GM23338 (cell line): Measurements from ENCODE around the gene MAPKBP1.

Source experiments
- CREB1 ChIP-seq: fragments of 250-450 bp; sonication (Bioruptor Pico); IDR thresholded peaks from 2 replicates; pipeline ENCODE4 v1.5.0; 2020; ENCODE audit warnings: low read depth, mild to moderate bottlenecking, moderate library complexity
- CTCF ChIP-seq, 2 experiments: fragments of 200-600 bp in 1 of 2; sonication (generic) in 1 of 2; conservative IDR thresholded peaks; 2 replicates each; pipeline versions ENCODE4 v1.5.1 to v1.6.1; 2016 to 2017; ENCODE audit warnings: antibody characterized with exemption in 2 of 2, low read depth in 2 of 2, mild to moderate bottlenecking in 2 of 2, moderate library complexity in 1 of 2
- POLR2AphosphoS5 ChIP-seq: IDR thresholded peaks from 2 replicates; pipeline ENCODE4 v1.6.1; 2016; ENCODE audit warnings: antibody characterized with exemption, low read depth
- REST ChIP-seq: IDR thresholded peaks from one replicate; pipeline ENCODE4 v1.6.1; 2018; ENCODE audit warnings: antibody characterized with exemption; ENCODE audit not compliant: unreplicated experiment

- TF ChIP-seq CTCF (conservative IDR thresholded peaks at IDR 0.05; ENCODE audit: low read depth in 2 of 2) (no peak), REST (no peak), CREB1 (CRISPR knock-in tag) (no peak), POLR2AphosphoS5 (no peak)
Measured at GRCh38 chr15:41862515-41863116, 88.3 kb downstream of the MAPKBP1 start.
